Left cardiac atrium (tissue), 4 donors: ENCODE measurements around the gene CMC1. TPM values are rescaled to one million over a fixed set of nuclear protein-coding genes. Genes with fewer than 3 reads are reported as not detected.

Experiments
- ATAC-seq, 2 donors: fragments of 200-7000 bp; cut with Tn5 transposase; one replicate each; pipeline ENCODE4 v1.9.1; 2020; ENCODE audit warnings: mild to moderate bottlenecking in 2 of 2, moderate library complexity in 2 of 2
- DNase-seq: peaks from one replicate; pipeline ENCODE4 v3.0.0-alpha.2; 2020
- intact Hi-C, 2 donors: fragments of 100-400 bp; cut with DNase I; formaldehyde crosslinking; loops; one replicate each; pipeline versions ENCODE4 v1.14.1 to v1.15.1; 2022 to 2023
- total RNA-seq, 2 donors: library from RNA; stranded (reverse); fragmentation: NEBNext Ultra II Directional; extraction: Animal tissue kit (Norgen Biotek cat#: 25700); gene quantifications; one replicate each; pipeline ENCODE4 v1.2.1, GENCODE V29; 2021
- donor health status: DM: no; HTN: yes; CAD: no.
- donor health status: DM: no; HTN: yes; CAD: no; lungs with severe emphysema.
- donor health status: DM: yes; HTN: yes; CAD: no.
- donor health status: Dilated cardiomyopathy.

Gene CMC1
- total RNA-seq, 2 donors from 2014 or later: 28.6 to 32.0 TPM

DNA sequence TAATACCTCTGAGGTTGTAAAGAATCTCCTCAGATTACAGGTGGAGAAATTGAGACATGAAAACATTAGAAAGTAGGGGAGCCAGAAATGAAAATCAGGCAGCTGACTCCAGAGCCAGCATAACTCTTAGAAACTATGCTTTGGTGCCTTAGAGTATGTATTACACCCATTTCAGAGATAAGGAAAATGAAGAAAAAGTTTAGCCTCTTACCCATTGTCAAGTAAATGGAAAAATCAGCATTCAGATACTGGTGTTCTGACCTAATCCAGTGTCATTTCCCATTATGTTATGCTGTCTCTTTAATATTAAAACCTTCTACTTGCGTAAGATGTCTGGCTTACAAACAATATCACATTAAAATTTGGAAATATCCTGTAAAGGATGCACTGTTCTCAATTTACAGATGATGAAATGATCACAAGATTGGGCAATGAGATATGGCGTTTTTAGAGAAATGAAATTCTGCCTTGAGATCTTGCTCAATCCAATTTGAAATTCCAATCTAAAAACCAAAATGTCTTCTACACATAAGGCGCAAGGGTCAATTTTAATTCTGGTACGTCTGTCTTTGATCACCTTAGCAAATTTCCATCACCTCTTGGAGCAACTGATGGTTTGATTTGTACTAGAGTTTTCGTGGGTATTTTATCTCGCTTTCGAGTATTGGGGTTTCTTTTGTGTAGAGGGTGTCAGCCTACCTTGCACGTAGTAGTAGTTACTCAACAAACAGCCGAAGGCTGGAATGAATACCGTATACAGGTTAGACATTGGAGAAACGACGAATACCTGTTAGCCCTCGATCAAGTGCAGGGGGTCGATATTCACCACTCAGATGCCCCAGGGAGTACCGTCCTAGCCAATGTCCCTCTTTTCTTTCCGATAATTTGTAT lies 106.2 kb downstream of the CMC1 start:
- intact Hi-C loops: no loop called here
- ATAC-seq: no peak
- no peak for DNase-seq

DNA sequence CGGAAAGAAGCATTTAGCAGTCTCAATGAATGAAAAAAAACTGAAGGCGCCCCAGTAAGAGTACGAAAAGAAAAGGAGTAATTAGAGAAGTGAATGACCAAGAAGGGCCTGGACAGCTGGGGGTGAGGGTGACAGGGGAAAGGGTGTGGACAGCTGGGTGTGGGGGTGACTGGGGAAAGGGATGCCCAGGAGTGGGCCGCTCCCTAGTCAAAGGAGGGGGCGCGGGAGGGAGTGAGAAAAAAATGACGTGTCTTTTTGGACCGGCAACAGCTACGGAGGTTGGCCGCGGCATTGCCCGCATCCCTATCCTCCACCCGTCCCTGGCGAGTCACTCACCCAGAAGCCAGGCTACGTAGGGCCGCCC lies 106.8 kb downstream of the CMC1 start:
- intact Hi-C loops: no loop called here
- peak; percentile 94 for DNase-seq

DNA sequence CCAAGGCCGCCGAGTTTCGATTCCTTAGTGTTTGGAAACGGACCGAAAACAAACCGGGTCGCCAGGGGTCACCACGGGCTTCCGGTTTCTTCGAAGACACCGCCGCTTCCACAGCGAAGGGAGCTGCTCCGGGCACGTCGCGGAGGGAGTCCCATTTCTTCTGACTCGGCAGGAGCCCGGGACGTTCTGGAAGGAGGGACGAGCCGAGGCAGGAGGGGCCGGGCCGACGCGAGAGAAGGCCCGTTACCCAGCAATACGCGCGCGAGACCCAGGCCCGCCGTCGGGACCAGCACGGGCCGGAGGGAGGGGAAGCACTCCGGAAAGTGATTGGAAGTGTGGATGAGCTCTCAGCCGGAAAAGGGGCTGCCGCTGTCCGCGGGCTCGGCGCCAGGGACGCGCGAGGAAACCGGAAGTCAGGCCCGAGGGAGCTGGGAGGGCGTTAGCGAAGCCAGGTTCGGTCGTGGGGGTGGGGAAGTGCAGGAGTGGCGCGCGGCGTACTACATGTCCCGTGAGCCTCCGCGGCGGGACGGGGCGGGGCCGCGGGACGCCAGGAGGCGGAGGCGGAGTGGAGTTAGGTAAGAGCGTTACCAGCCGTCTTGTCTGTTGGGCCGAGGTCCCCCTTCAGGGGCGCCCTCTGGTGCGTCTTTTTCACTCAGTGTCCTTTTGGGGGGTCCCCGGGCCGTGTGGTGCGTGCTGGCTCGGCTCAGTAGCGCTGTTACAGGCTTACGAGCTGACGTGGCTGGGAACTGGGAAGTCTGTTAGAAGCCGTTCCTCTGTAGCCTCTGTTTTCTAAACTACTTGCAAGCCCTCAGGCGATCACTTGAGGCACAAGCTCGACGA lies 107.4 kb downstream of the CMC1 start, which contains the start of the genes AZI2 and ZCWPW2:
AZI2 (minus strand) TSS at position 196 of the 840 bp plus-strand sequence. CDS start 8,207 bp downstream, outside the sequence.
ZCWPW2 (plus strand) TSS at position 93 of the 840 bp plus-strand sequence. CDS start 64,348 bp downstream, outside the sequence.
- ATAC-seq (peak; percentile 98), DNase-seq (peak; percentile 97)
- intact Hi-C loops: no loop called here

More for the DNA sequence above, 106.8 kb downstream of the CMC1 start:
- peak in 1 of 2 donors; percentile 93 for ATAC-seq

DNA sequence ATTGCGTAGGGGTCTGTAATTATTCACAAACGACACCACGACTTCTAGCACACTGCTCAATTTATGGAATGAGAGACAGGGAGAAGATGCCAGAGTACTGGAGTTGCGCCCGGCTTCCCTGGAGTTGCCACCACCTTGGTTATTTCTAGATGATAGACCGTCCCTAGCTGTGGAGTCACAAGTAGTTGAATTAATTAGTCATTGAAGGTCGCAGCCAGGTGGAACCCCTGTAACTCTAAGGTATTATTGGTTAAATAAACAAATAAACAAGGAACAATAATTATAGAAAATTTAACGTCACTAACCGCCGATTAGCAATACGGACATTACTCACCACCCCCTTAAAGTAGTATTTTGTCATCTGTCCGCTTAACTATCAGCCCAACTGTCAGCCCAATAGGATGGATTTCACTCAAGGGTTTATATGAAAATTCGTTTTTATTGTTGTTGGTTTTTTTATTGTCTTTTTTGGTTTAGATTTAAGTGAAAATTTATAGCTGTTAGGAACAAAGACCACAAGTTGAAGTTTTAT lies 108.1 kb downstream of the CMC1 start:
- no peak for DNase-seq
- intact Hi-C loops: no loop called here
- no peak for ATAC-seq

Other genes with a start within 250 kb of the CMC1 start
- 1 to 10 TPM; 2.5 to 3.0 TPM for gene ZCWPW2, start 107.1 kb downstream of the CMC1 start, total RNA-seq
- 10 to 100 TPM; 44.9 to 48.7 TPM for gene AZI2, start 107.2 kb downstream of the CMC1 start, total RNA-seq